HG03354 (cell line): ENCODE data around the gene SEC11A.
A peak's percentile ranks its signal among the peaks of the same experiment; 100 is the strongest.
"Not testable (repeated sequence)": the region's sequence is repeated elsewhere in the genome, so short reads cannot be mapped to it uniquely, and the experiment has no call there.

Experiments
- ATAC-seq: cut with Tn5 transposase; IDR thresholded peaks from one replicate; pipeline ENCODE4 v1.9.1; 2021; ENCODE audit warnings: mild to moderate bottlenecking; ENCODE audit not compliant: unreplicated experiment, poor library complexity, severe bottlenecking

Gene SEC11A

DNA sequence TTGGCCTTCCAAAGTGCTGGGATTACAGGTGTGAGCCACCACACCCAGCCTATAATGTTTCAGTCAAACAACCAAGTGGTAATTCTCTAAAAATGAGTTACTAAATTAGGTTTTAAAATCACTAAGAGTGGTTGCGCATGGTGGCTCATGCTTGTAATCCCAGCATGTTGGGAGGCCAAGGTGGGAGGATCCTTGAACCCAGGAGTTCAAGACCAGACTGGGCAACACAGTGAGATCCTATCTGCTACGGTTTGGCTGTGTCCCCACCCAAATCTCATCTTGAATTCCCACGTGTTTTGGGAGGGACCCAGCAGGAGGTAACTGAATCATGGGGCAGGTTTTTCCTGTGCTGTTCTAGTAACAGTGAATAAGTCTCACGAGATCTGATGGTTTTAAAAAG lies 26.1 kb downstream of the SEC11A start:
- ATAC-seq, result no peak

DNA sequence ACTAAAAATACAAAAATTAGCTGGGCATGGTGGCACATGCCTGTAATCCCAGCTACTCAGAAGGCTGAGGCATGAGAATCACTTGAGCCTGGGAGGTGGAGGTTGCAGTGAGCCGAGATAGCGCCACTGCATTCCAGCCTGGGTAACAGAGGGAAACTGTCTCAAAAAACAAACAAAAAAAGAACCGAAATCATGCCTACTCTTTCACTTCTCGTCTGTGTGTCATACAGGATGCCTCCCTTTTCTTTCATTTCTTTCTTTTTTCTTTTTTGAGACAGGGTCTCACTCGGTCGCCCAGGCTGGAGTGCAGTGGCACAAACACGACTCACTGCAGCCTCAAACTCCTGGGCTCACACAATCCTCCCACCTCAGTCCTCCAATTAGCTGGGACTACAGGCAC lies 29.5 kb downstream of the SEC11A start:
- not testable (repeated sequence) for ATAC-seq

DNA sequence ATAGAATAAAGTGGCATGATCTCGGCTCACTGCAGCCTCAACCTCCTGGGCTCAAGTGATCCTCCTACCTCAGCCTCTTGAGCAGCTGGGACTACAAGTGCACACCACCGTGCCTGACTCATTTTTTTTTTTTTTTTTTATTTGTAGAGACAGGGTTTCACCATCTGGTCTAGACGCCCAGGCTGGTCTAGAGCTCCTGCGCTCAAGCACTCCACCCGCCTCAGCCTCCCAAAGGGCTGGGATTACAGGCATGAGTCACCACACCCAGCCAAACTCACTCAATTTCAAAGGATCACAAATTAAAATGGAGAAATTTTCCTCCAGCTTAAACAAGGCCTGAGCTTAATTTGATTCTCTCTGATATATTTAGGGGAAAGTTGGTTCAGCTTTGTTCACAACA lies 30.6 kb downstream of the SEC11A start:
- no peak for ATAC-seq

DNA sequence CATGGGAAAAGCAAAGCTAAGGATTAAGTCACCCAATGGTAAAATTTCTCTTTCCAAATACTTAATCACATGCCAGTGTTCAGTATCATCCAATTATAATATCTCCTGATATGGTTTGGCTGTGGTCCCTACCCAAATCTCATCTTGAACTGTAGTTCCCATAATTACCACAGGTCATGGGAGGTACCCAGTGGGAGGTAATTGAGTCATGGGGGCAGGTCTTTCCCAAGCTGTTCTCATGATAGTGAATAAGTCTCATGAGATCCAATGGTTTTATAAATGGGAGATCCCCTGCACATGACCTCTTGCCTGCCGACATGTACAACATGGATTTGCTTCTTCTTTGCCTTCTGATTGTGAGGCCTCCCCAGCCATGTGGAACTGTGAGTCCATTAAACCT lies 31.8 kb downstream of the SEC11A start:
- ATAC-seq, result no peak

DNA sequence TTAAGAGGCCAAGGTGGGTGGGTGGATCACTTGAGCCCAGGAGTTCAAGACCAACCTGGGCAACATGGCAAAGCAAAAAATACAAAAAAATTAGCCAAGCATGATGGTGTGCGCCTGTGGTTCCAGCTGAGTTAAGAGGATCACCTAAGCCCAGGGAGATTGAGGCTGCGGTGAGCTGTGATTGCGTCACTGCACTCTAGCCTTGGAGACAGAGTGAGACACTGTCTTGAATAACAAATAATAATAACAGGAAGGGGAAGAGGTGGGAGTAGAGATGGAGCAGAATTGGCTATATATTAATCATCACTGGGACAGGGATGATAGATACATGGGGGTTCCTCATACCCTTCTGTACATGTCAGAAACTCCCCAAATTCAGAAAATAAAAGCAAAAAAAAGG lies 34.1 kb downstream of the SEC11A start:
- ATAC-seq, result no peak

DNA sequence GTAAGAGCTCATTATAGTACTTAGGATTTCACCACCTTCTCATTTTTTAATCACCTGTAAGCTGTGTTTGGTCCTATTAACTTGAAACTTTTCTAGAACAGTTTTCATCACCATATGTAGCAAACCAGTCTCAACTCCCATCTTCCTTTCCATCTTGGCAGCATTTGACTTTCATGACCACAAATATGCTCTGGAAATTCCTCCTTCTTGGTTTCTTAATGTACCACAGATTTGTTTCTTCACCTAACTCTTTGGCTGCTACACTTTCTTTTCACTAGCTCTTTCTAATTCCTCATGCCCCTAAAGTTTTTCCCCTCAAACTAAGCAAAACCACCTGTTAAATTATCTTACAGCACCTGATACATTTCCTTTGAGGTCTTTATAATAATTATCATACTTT lies 44.7 kb downstream of the SEC11A start:
- no peak for ATAC-seq

DNA sequence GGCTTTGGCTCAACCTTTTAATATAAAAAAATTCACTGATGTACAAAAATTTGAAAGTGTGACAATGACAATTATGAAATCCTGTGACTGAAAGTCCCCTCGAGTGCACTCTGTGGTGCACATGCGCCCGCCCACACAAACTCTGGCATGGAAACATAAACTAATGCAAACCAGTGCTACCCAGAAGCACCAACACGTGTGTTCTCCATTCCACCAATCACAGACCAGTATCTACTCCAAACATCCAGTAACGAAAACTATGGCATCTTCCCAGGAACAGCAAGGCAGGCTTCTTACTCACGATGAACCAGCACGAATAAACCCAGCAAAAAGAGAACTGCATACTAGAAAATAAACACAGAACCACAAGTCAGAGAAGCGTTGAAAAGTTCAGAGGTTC lies 46.2 kb downstream of the SEC11A start:
- ATAC-seq, result no peak

DNA sequence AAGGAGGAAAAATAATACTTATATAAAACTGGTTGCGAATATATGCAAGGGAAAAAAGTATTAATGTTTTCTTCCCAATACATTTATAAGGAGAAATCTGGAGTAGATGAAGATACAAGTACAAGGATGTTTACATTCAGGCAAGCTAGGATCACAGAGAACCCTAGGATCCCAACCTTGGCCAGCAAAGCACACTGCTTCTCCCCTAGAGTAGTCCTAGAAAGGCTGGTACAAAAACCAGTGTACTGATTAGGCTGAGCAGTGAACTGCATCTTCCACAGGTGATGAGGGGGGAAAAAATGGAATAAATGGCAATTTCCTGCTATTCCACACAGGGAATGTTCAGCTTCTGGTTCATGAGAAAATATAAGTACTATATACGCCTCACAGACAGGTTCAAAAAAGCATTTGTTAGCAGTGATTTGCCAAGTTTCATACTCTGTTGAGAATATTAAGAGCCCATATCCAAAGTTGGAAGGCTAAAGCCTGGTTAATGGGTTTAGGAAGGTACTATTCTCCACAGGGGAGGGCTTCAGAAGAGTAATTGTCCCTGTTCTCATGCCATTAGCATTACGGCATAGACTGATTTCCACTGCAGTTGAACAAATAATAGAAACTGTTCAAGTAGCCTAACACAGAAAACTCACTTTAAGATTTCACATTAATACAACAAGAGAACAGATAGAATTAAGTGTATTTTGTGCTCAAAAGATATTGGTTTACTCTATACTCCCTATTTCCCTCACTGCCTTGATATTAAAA lies 47.5 kb downstream of the SEC11A start:
- ATAC-seq, result no peak

DNA sequence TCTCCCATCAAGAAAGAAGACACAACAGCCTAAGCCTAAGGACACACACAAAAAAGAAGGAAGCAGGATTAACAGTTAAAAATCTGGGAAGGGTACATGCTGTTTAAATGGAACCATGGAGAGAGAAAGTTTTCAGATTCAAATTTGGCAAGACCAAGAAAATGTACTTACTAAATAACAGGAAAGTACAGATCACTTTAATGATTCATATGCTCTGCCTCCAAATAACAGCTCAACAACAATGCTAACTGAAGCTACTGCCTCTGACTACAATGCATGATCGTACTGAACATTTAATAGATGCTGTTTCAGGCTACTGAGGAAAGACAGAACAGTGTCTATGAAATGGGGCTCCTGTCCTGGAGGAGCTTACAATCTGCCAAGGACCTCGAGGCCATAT lies 49.6 kb downstream of the SEC11A start:
- no peak for ATAC-seq

DNA sequence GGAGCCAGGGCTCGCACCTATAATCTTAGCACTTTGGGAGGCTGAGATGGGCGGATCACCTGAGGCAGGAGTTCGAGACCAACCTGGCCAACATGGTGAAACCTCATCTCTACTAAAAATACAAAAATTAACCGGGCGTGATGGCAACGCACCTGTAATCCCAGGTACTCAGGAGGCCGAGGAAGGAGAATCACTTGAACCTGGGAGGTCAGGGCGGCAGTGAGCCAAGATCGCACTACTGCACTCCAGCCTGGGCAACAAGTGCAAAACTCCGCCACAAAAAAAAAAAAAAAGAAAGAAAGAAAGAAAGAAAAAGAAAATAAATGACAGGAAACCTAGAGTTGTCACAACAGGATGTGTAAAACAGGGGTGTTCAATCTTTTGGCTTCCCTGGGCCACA lies 54.9 kb downstream of the SEC11A start:
- ATAC-seq, result no peak

DNA sequence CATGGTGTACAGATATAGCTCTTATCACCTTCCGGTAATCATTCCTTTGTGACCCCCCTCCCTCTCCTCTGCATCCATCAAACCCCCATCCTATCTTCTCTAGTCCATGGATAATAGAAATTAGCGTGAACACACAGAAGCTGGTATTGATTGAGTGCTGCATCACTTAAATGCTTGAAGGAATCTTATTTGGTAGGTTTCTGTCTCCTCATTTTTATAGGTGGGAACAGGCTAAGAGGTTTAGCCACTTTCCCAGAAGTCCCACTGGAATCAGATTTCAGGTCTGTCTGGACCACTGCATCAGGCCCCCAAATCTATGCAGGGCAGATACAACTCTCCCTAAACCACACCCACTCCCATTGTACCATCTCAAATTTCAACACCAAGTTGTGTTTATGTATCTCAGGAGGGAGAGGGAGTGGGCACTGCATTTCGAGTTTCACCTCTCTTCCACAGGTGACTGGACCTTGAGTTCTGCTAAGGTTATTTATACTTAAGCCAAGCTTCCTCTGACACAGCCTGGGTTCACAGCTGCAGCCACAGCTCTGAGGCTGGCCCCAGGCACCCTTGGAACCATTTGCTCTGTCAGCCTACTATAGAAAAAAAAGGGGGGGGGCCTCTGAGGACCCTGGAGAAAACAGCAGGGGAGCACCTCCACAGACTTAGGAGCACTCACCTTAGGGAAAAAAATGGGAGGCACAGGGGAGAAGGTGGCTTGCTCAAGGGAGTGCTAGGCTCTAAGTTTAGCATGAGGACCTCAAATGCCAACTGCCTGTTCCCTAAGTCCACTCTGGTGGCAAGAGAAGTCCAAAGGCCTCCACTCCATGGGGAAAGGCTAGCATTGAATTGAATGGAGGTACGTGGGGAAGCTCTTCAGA lies 55.8 kb downstream of the SEC11A start:
- no peak for ATAC-seq

DNA sequence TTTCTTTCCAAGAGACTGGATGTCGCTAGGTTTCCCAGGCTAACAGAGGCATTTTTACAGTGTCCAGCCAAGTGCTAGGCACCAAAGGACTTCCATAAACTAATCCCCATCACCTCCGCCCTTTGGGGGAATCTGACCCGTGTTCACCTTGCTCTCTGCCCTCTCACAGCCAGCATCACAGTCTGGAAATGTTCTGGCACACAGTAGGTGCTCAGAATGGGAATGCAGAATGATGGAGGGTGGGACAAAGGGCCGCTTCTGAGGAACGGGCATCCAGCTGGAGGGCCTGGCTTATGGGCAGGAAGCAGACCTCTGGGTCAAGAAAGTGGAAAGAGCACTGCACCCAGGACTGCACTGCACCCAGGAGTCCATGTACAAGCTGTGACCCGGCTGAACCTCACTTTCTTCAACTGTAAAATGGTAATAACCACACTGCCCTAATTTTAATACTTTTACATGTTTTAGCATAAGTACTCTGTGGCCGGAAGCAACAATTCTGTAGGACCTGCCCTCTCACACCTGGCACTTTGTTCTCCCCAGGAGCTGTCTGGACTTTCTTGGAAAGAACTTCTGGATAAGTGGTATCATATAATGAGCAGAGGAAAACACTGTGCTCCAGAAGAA lies 57.0 kb downstream of the SEC11A start:
- no peak for ATAC-seq

DNA sequence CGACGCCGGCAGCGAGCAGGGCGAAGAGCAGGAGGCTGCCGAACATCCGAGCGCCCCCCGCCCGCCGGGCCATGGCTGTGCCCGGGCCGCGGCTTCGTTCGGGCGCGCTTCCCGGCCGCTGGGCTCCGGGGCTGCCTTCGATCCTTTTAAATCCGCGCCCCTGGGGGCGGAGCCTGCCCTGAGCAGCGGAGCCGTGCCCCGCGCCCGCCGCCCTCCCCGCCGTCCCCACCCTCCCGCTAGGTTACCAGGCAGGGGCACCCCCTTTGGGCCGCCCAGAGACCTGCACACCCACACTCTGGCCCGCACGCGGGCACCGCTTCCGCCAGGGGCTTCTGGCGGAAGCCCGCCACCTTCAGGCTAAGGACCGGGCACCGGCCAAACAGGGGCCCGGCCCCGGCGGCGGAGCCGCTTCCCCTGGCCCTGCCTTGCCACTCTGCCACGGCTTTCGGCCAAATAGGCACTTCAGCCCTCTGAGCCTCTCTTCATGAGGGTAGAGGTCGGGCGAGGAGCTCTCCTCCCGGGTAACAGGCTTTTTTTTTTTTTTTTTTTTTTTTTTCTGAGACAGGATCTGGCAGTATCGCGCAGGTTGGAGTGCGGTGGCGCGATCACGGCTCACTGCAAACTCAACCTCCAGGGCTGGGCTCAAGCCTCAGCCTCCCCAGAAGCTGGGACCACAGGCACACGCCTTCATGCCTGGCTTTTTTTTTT lies 57.7 kb downstream of the SEC11A start, which contains the start of gene NMB:
Gene NMB, minus strand, starts transcription at position 120 of the 708 bp plus-strand sequence. Its CDS starts 47 bp downstream, at position 73.
- peak; percentile 69 for ATAC-seq

DNA sequence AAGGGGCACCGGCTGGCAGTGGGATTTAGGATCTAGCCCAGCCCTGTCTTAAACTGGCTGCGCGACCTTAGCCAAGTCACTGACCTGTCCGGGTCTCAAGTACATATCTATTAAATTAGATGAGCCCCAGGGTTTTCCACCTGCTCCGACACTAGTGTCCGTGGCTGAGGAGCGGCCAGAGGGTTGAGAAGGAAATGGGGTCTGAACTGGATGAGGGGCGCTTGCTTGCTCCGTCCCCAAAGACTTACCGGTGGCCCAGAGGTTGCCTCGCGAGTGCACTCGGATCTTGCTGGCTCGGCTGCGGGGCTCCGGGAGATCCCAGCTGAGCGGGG lies 58.2 kb downstream of the SEC11A start:
- ATAC-seq, result no peak

DNA sequence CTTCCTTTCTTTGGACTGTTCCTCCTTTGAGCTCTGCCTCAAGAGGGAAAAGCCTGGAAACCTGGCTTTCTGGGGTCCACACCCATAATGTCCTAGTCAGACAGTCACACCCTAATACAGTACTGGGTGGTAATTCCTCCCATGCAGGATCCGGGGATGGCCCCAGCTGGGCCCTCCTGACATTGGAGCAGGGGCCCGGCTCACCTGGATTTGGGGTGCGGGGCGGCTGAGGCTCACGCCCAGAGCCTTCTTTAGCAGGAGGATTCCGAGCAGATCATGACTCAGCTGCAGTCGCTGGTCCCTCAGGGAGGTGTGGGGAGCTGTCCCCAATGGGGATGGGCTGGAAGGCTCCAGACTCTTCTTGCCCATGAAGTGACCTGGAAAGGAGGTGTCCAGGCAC lies 59.0 kb downstream of the SEC11A start:
- no peak for ATAC-seq

DNA sequence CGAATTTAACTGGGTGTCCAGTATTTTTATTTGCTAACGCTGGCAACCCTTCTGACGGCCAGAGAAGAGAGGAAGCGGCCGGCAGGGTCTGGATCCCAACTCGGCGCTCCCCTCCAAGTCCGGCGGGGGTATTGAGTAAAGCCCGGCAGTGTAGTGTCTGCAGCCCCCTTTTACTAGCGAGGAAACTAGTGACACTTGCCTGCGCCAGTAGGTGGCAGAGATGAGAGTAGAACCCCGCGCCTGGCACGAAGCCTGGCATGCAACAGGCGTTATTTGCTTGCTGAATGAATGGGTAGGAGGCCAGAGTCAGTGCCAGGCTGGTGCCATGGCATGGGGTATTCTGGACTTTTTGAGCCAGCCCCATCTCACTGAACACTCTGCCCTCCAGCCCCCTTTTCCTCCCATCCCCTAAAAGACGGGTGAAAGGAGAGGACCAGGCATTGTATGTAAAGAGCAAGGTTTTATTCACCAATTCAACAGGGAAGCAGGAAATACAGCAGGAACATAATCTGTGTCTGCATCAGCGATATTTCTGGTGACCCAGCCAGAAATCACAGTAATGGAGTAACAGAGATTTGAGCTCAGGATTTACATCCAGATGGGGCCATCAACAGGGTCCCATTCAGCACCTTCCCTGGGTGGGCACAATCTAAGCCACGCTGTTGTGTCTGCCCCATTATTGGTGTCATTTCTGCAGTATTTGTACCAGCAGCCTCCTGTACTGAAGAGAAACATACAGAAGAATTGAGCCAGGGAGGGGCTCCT lies 61.1 kb downstream of the SEC11A start:
- peak; percentile 49 for ATAC-seq

DNA sequence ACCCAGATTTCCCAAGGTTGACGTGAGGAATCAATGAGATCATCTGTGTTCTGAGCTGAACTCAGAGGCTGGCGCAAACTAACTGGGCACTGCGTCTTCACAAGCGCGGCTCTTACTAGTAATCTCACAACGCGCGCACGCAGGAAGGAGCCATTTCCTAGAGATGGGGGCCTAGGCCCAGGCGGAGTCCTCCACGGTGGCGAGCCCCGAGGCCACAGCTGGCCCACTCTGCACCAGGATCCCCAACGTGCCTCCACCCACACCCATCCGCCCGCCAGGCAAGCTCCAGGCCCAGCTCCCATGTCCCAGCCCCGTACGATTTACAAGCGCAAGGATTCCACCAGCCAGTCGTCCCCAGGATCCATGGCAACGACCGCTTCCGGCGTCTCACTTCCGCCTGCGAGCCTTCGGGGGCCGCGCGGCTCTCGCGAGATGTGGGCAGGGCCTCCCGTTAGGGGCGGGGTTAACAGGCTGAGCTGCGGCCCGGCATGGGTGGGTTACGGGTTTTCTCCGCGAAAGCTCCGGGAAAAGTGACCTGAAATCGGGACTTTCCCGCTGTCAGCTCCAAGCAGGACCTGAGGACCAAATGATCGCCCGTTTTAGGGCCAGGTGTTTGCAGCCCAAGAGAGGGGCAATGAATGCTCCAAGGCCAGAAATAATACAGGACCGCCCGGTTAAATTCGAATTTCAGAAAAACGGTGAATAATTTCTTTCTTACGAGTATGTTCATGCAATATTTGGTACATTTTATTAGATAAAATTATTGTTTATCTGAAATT lies 61.8 kb downstream of the SEC11A start, which contains the start of gene WDR73:
Gene WDR73, minus strand, starts transcription at position 374 of the 779 bp plus-strand sequence. Its CDS starts 9 bp downstream, at position 365.
- peak; percentile 87 for ATAC-seq

DNA sequence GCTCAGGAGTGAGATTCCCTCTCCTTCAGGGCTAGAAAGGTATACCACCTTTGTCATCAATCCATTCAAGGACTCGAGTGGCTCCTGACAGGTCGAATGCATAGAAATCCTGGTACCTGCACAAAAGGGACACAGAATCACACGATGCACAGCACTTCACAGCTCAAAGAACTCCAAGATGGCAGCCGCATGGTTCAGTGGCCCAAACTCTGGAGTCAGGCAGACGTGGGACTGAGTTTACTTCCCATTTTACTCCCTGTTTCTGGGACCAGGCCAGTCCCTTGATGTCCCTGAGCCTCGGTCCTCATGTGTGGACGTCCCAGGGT lies 62.4 kb downstream of the SEC11A start:
- no peak for ATAC-seq

DNA sequence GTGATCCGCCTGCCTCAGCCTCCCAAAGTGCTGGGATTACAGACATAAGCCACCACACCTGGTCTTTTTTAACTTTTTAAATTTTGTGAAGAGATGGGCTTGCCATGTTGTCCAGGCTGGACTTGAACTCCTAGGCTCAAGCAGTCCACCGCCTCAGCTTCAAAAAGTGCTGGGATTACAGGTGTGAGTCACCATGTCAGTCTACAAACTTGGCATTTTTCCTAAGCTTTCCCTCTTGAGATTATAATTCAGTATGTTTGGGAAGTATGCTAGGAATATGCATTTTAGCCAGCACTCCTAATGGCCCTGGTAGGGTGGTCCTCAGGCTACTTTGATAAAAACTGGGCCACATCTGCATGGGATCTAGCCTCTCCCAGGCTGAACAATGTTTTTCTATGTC lies 66.2 kb downstream of the SEC11A start:
- ATAC-seq, result no peak
